Colonic mucosa (tissue), 4 donors: ENCODE results near the gene MYO9A. TPM values are rescaled to one million over a fixed set of nuclear protein-coding genes. Genes with fewer than 3 reads are reported as not detected.
"Not testable (repeated sequence)": the region's sequence is repeated elsewhere in the genome, so short reads cannot be mapped to it uniquely, and the experiment has no call there.

Experiments
- DNase-seq: peaks from one replicate; pipeline ENCODE4 v3.0.0-alpha.2; 2020
- H3K27ac ChIP-seq: fragments of 200-600 bp; one replicate; pipeline ENCODE4 v1.8.0; 2021
- H3K27me3 ChIP-seq: fragments of 200-600 bp; one replicate; pipeline ENCODE4 v1.8.0; 2021
- H3K36me3 ChIP-seq: fragments of 200-600 bp; one replicate; pipeline ENCODE4 v1.8.0; 2021
- H3K4me1 ChIP-seq: fragments of 200-600 bp; one replicate; pipeline ENCODE4 v1.8.0; 2021; ENCODE audit warnings: mild to moderate bottlenecking
- H3K4me3 ChIP-seq: fragments of 200-600 bp; one replicate; pipeline ENCODE4 v1.8.0; 2021
- H3K9ac ChIP-seq, 2 donors: one replicate each; pipeline ENCODE4 v1.7.0; 2013; ENCODE audit warnings: control low read depth in 2 of 2, low read depth in 2 of 2, low read length in 2 of 2
- H3K9me3 ChIP-seq: fragments of 200-600 bp; one replicate; pipeline ENCODE4 v1.8.0; 2021
- intact Hi-C: fragments of 100-400 bp; cut with DNase I; formaldehyde crosslinking; loops from one replicate; pipeline ENCODE4 v1.14.1; 2022
- total RNA-seq, 2 donors: library from RNA; stranded (reverse); fragmentation: NEBNext Ultra II Directional in 1 of 2; extraction: Animal tissue kit (Norgen Biotek cat#: 25700) in 1 of 2; gene quantifications; one replicate each; pipeline ENCODE4 v1.2.1, GENCODE V29; 2021
- TF ChIP-seq, protein P1 (sequence below): fragments of 200-600 bp; IDR thresholded peaks from one replicate; pipeline ENCODE4 v1.8.0; 2022; ENCODE audit warnings: antibody characterized with exemption, mild to moderate bottlenecking
- donor health status: healthy.
- donor health status: DM: no; HTN: no; CAD: no.
- donor health status: DM: no; HTN: no; CAD: no.

The MYO9A gene
- total RNA-seq, 2 donors from 2014 or later: 27.5 to 34.3 TPM

DNA sequence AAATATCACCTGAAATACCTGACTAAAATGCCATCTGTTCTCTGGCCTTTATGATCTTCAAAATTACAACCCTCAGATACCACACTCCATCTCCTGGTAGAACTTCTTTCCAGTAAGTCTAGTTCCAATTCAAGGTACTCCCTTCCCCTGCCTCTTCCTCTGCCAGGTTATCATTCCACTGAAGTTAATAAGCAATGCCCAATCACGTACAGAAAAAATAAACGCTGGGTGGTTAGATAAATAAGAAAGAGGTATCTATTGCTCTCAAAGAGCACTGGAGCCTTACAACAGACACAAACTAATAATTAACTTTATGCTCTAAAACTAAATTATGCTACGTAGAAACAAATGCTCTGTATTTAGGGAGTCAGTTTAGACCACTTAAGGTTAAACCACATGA, 112.5 kb downstream of the MYO9A start:
- Histone ChIP-seq H3K27me3 (no peaks in the 10 kb centered on the region), H3K9me3 (no peaks in the 10 kb centered on the region), H3K4me1 (no peaks in the 10 kb centered on the region), H3K27ac (no peak overlapping the region), H3K36me3 (no peaks in the 10 kb centered on the region), H3K4me3 (no peak overlapping the region), H3K9ac (no peak overlapping the region)
- DNase-seq: no peak
- intact Hi-C loops: no loop called here
- TF ChIP-seq, protein P1, sequence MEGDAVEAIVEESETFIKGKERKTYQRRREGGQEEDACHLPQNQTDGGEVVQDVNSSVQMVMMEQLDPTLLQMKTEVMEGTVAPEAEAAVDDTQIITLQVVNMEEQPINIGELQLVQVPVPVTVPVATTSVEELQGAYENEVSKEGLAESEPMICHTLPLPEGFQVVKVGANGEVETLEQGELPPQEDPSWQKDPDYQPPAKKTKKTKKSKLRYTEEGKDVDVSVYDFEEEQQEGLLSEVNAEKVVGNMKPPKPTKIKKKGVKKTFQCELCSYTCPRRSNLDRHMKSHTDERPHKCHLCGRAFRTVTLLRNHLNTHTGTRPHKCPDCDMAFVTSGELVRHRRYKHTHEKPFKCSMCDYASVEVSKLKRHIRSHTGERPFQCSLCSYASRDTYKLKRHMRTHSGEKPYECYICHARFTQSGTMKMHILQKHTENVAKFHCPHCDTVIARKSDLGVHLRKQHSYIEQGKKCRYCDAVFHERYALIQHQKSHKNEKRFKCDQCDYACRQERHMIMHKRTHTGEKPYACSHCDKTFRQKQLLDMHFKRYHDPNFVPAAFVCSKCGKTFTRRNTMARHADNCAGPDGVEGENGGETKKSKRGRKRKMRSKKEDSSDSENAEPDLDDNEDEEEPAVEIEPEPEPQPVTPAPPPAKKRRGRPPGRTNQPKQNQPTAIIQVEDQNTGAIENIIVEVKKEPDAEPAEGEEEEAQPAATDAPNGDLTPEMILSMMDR: no peak

DNA sequence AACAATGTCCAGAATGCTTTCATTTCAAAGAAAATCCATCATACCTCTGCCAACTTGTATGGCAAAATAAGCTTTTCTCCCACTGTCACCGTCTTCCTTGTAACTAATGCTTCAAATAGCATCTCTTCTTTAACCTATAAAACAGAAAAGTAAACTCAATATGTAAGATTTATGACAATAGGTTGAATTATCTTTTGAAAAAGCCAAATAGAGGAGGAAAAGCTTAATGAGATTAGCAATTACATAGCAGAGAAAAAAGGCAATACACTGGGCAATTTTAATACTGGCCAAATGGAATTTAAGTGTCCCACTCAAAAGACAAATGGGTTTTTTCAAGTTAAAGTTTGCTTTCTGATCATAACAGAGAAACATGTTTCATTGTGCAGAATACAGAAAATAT, 118.1 kb downstream of the MYO9A start:
- Histone ChIP-seq H3K9me3 (no peaks in the 10 kb centered on the region), H3K36me3 (no peaks in the 10 kb centered on the region), H3K4me3 (no peak overlapping the region), H3K27me3 (no peaks in the 10 kb centered on the region), H3K4me1 (no peaks in the 10 kb centered on the region), H3K27ac (no peak overlapping the region), H3K9ac (no peak overlapping the region)
- TF ChIP-seq, protein P1: no peak
- DNase-seq: no peak
- intact Hi-C loops: no loop called here

GRCh38 chr15:71998717-71999116, 119.2 kb downstream of the MYO9A start:
- H3K36me3 ChIP-seq, DNase-seq, H3K9ac ChIP-seq, H3K4me1 ChIP-seq, H3K27ac ChIP-seq, intact Hi-C loops, H3K4me3 ChIP-seq, H3K27me3 ChIP-seq, H3K9me3 ChIP-seq: not testable (repeated sequence)

GRCh38 chr15:71997691-71998090, 120.3 kb downstream of the MYO9A start:
- Histone ChIP-seq H3K4me3 (no peak overlapping the region), H3K9ac (no peak overlapping the region), H3K4me1 (no peaks in the 10 kb centered on the region), H3K27me3 (no peaks in the 10 kb centered on the region), H3K9me3 (no peaks in the 10 kb centered on the region), H3K27ac (no peak overlapping the region), H3K36me3 (no peaks in the 10 kb centered on the region)
- intact Hi-C loops: no loop called here
- no peak for DNase-seq
- TF ChIP-seq, protein P1: no peak

- TF ChIP-seq, protein P1: no peak
- Histone ChIP-seq H3K27ac (no peak overlapping the region), H3K36me3 (no peaks in the 10 kb centered on the region), H3K9ac (no peak overlapping the region), H3K9me3 (no peaks in the 10 kb centered on the region), H3K27me3 (no peaks in the 10 kb centered on the region), H3K4me3 (no peak overlapping the region), H3K4me1 (no peaks in the 10 kb centered on the region)
- DNase-seq: no peak
- intact Hi-C loops: no loop called here
Observed at GRCh38 chr15:71975816-71976150, 142.2 kb downstream of the MYO9A start.

DNA sequence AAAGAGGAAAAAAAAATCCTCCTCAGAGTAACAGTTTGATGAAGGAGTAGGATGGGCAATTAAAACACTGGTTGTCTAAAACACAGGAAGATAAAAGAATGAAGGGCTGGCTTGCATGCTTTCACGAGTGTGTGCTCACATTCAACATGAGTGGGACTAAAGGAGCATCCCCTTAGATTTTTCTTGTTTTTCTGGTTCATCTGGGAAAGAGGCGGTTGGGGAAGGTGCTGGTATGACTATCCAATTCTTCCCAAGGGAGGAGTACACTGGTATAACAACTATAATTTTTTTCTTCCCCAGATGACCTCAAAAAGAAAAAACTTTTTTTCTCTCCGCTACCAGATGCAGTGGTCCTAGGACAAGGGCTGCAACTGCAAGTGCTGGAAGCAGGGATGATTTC, 143.7 kb downstream of the MYO9A start:
- intact Hi-C loops: no loop called here
- H3K27ac ChIP-seq: no peak overlapping the region

More for the DNA sequence above, 143.7 kb downstream of the MYO9A start:
- Histone ChIP-seq H3K4me3 (no peak overlapping the region), H3K4me1 (no peaks in the 10 kb centered on the region), H3K9ac (no peak overlapping the region), H3K36me3 (no peaks in the 10 kb centered on the region), H3K27me3 (no peaks in the 10 kb centered on the region), H3K9me3 (no peaks in the 10 kb centered on the region)
- TF ChIP-seq, protein P1: no peak
- no peak for DNase-seq
